ENCODE results near the gene ZNF423.

DNA sequence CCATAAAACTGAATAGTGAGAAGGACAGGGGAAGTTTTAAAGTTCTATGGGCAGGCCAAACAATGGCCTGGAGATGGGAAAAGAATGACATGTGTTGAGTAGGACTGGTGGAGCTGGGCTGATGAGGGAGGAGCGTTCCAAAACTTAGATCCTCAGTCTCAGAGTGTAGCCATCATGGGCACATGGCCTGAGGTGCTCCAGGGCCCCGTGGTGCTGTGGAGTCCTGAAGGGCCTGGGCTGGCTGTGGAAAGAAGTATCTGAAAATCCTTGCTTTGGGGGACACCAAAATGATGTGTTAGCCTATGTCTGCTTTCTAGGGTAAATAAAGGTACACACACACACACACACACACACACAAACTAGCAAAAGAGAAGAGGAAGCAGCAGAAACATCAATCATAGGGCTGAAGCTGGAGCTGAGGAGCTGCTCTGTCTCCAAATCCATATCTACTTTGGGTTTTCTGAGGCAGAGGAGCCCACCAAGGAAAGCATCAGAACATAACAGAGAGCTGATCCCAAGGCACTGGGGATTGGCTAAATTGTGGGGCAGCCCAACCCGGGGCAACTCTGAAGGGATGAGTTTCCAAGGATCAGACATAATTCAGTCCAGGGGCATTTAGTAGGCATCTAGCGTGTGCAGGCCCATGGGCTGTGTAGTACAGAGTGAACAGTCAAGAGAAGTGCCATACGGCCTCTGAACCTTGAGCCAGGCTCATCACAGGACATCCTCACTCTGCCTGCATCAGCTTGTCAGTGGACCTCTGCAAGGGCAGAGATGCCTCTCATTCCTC is 397.1 kb downstream of the ZNF423 start:
- TF ChIP-seq POLR2A (IDR thresholded peaks at IDR 0.05), result no peak
- TF ChIP-seq, protein P1, sequence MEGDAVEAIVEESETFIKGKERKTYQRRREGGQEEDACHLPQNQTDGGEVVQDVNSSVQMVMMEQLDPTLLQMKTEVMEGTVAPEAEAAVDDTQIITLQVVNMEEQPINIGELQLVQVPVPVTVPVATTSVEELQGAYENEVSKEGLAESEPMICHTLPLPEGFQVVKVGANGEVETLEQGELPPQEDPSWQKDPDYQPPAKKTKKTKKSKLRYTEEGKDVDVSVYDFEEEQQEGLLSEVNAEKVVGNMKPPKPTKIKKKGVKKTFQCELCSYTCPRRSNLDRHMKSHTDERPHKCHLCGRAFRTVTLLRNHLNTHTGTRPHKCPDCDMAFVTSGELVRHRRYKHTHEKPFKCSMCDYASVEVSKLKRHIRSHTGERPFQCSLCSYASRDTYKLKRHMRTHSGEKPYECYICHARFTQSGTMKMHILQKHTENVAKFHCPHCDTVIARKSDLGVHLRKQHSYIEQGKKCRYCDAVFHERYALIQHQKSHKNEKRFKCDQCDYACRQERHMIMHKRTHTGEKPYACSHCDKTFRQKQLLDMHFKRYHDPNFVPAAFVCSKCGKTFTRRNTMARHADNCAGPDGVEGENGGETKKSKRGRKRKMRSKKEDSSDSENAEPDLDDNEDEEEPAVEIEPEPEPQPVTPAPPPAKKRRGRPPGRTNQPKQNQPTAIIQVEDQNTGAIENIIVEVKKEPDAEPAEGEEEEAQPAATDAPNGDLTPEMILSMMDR (IDR thresholded peaks at IDR 0.05), result no peak
